ENCODE results near the gene ENOX1. TPM values are rescaled to one million over a fixed set of nuclear protein-coding genes. Genes with fewer than 3 reads are reported as not detected.

Gene ENOX1
- total RNA-seq, 1 experiment from 2014 or later = 0.26 TPM

DNA sequence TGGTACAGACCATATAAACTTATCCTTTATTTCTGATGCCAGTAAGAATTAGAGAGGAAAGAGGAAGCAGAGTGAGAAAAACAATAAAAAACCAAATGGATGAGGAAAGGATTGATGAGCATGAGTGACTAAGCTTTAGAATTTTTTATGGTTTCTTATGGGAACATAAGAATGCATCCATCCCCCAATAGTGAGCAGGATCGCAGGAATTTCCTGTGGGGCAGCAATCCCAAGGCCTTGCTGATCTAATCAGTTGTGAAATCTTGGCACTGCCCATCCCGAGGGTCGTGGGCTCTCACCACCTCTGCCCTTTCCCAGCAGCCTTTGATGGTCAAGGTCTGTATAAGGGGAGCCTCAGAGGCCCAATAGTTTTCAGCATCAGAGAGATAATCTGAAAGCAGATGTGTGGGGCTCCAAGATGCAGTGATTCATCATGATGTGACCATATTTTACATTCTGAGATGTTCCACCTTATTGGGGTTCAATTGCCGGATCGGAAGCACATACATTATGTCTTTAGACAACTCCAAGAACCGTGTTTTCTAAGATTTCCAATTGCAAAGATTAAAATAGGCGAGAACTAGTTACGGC, 541.3 kb downstream of the ENOX1 start:
- Mint-ChIP-seq H3K4me1 (peaks cover 6% of the 10 kb centered on the region), H3K9me3 (no peaks in the 10 kb centered on the region), H3K27me3 (ENCODE audit: low read depth) (no peaks in the 10 kb centered on the region; the same call in 1 of the 2 replicates), H3K4me3 (no peak overlapping the region), H3K36me3 (no peaks in the 10 kb centered on the region), H3K27ac (no peak overlapping the region)
- ATAC-seq (no peak), DNase-seq (ENCODE audit: low spot score) (no peak)
- POLR2A ChIA-PET = no interaction called here
- TF ChIP-seq, protein P1, sequence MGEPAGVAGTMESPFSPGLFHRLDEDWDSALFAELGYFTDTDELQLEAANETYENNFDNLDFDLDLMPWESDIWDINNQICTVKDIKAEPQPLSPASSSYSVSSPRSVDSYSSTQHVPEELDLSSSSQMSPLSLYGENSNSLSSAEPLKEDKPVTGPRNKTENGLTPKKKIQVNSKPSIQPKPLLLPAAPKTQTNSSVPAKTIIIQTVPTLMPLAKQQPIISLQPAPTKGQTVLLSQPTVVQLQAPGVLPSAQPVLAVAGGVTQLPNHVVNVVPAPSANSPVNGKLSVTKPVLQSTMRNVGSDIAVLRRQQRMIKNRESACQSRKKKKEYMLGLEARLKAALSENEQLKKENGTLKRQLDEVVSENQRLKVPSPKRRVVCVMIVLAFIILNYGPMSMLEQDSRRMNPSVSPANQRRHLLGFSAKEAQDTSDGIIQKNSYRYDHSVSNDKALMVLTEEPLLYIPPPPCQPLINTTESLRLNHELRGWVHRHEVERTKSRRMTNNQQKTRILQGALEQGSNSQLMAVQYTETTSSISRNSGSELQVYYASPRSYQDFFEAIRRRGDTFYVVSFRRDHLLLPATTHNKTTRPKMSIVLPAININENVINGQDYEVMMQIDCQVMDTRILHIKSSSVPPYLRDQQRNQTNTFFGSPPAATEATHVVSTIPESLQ (CRISPR knock-in tag; IDR thresholded peaks at IDR 0.05) = no peak
- no peak for TF ChIP-seq ZNF512 (CRISPR knock-in tag; IDR thresholded peaks at IDR 0.05; ENCODE audit: borderline replicate concordance)
- TF ChIP-seq USF1 (CRISPR knock-in tag; IDR thresholded peaks at IDR 0.05) = no peak
- TF ChIP-seq E2F4 (CRISPR knock-in tag; IDR thresholded peaks at IDR 0.05; ENCODE audit: borderline replicate concordance, low read depth) = no peak
- TF ChIP-seq, protein P2, sequence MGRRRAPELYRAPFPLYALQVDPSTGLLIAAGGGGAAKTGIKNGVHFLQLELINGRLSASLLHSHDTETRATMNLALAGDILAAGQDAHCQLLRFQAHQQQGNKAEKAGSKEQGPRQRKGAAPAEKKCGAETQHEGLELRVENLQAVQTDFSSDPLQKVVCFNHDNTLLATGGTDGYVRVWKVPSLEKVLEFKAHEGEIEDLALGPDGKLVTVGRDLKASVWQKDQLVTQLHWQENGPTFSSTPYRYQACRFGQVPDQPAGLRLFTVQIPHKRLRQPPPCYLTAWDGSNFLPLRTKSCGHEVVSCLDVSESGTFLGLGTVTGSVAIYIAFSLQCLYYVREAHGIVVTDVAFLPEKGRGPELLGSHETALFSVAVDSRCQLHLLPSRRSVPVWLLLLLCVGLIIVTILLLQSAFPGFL (CRISPR knock-in tag; IDR thresholded peaks at IDR 0.05; ENCODE audit: borderline replicate concordance) = no peak
- TF ChIP-seq ZMAT4 (CRISPR knock-in tag; IDR thresholded peaks at IDR 0.05) = no peak
- CTCF ChIA-PET = no interaction called here

GRCh38 chr13:43244481-43244880, 542.3 kb downstream of the ENOX1 start:
- Mint-ChIP-seq H3K36me3 (no peaks in the 10 kb centered on the region), H3K4me1 (peaks cover 6% of the 10 kb centered on the region), H3K4me3 (no peak overlapping the region), H3K27ac (no peak overlapping the region), H3K27me3 (ENCODE audit: low read depth) (no peaks in the 10 kb centered on the region; the same call in 1 of the 2 replicates), H3K9me3 (no peaks in the 10 kb centered on the region)
- ATAC-seq = no peak
- DNase-seq (ENCODE audit: low spot score) = no peak
- CTCF ChIA-PET = no interaction called here
- POLR2A ChIA-PET = no interaction called here
- no peak for TF ChIP-seq CREB1 (CRISPR knock-in tag; IDR thresholded peaks at IDR 0.05)
- TF ChIP-seq FOXP1 (CRISPR knock-in tag; IDR thresholded peaks at IDR 0.05; ENCODE audit: borderline replicate concordance) = no peak
- no peak for TF ChIP-seq ATF1 (CRISPR knock-in tag; IDR thresholded peaks at IDR 0.05)
- no peak for TF ChIP-seq MYBL2 (CRISPR knock-in tag; IDR thresholded peaks at IDR 0.05)
- TF ChIP-seq FOXK1 (CRISPR knock-in tag; IDR thresholded peaks at IDR 0.05) = no peak
- TF ChIP-seq NR1H2 (CRISPR knock-in tag; IDR thresholded peaks at IDR 0.05) = no peak
- TF ChIP-seq USF1 (CRISPR knock-in tag; IDR thresholded peaks at IDR 0.05) = no peak
- TF ChIP-seq NR2C2 (CRISPR knock-in tag; IDR thresholded peaks at IDR 0.05) = no peak
- TF ChIP-seq ZNF317 (CRISPR knock-in tag; IDR thresholded peaks at IDR 0.05; ENCODE audit: borderline replicate concordance, low read depth) = no peak
- TF ChIP-seq ZNF281 (CRISPR knock-in tag; IDR thresholded peaks at IDR 0.05) = no peak
- TF ChIP-seq, protein P3, sequence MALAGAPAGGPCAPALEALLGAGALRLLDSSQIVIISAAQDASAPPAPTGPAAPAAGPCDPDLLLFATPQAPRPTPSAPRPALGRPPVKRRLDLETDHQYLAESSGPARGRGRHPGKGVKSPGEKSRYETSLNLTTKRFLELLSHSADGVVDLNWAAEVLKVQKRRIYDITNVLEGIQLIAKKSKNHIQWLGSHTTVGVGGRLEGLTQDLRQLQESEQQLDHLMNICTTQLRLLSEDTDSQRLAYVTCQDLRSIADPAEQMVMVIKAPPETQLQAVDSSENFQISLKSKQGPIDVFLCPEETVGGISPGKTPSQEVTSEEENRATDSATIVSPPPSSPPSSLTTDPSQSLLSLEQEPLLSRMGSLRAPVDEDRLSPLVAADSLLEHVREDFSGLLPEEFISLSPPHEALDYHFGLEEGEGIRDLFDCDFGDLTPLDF (CRISPR knock-in tag; IDR thresholded peaks at IDR 0.05) = no peak
- no peak for TF ChIP-seq CREM (CRISPR knock-in tag; IDR thresholded peaks at IDR 0.05)
- TF ChIP-seq ESRRA (CRISPR knock-in tag; IDR thresholded peaks at IDR 0.05; ENCODE audit: borderline replicate concordance) = no peak
